ENCODE measurements around the gene POM121.
"Not testable (repeated sequence)": the region's sequence is repeated elsewhere in the genome, so short reads cannot be mapped to it uniquely, and the experiment has no call there.

Gene POM121

DNA sequence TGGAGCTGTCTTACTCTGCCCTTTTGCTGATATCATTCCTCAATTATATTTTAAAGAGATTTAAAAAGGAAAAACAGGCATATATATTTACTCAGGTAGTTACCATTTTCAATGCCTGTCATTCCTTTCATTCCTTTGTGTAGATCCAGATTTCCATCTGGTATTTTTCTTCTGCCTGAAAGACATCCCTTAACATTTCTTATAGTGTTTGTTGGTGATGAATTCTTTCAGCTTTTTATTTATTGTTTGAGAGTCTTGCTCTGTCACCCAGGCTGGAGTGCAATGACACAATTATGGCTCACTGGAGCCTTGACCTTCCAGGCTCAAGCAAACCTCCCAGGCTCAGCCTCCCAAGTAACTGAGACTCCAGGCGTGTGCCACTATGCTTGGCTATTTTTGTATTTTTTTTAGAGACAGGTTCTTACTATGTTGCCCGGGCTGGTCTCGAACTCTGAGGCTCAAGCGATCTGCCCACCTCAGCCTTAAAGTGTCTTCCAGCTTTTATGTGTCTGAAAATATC, 5.6 kb upstream of the POM121 start:
- no peak for DNase-seq (ENCODE audit: low read depth)
- no peak overlapping the region for H3K4me3 ChIP-seq (ENCODE audit: low read depth, low read length)
- in situ Hi-C loops (cut with HindIII; ENCODE audit: low sequenced_read_pairs) = no loop called here
- TF ChIP-seq, protein P1, sequence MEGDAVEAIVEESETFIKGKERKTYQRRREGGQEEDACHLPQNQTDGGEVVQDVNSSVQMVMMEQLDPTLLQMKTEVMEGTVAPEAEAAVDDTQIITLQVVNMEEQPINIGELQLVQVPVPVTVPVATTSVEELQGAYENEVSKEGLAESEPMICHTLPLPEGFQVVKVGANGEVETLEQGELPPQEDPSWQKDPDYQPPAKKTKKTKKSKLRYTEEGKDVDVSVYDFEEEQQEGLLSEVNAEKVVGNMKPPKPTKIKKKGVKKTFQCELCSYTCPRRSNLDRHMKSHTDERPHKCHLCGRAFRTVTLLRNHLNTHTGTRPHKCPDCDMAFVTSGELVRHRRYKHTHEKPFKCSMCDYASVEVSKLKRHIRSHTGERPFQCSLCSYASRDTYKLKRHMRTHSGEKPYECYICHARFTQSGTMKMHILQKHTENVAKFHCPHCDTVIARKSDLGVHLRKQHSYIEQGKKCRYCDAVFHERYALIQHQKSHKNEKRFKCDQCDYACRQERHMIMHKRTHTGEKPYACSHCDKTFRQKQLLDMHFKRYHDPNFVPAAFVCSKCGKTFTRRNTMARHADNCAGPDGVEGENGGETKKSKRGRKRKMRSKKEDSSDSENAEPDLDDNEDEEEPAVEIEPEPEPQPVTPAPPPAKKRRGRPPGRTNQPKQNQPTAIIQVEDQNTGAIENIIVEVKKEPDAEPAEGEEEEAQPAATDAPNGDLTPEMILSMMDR (IDR thresholded peaks at IDR 0.05; ENCODE audit: low read depth, low read length, missing control alignments) = no peak

DNA sequence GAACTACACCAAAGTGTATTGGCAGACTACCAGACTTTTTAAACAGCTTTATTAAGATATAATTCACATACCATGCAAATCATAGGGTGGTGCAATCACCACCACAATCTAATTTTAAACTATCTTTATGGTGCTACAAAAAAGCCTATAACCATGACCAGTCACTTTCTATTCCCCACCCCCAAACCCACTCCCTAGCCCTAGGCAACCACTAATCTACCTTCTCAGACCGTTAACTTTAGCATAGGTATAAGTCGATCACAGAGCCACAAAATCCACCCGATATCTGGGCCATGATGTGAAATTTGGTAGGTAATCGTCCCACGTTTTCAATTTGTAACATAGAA, 536 bp upstream of the POM121 start:
- TF ChIP-seq, protein P1 (IDR thresholded peaks at IDR 0.05; ENCODE audit: low read depth, low read length, missing control alignments) = no peak
- no peak for DNase-seq (ENCODE audit: low read depth)
- in situ Hi-C loops (cut with HindIII; ENCODE audit: low sequenced_read_pairs) = no loop called here

DNA sequence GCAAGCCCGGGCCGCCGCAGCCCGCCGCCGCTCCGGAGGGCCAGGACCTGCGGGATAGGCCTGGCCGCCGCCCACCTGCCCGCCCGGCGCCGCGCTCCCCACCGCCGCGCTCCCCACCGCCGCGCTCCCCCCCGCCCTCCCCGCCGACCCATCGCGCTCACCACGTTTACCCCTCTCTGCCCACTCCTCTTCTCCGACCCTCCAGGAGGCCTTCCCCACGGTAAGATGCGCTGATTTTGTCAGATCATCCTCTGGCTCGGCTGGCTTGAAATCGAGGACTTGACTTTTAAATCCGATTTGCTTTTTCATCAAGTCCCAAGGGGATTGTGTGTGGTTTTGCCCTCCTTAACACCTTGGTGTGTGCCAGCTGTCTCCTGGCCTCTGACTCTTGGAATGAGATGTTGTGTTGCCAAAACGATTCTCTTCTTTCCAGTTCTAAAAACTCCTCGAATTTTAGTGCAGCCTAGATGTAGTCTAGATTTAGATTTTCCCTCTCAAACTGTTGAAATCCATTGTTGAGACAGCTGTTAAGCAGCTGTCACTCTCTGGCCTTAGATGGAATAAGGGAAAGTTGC, 738 bp downstream of the POM121 start:
- peak overlapping the region; percentile 76 for H3K4me3 ChIP-seq (ENCODE audit: low read depth, low read length)
- in situ Hi-C loops (cut with HindIII; ENCODE audit: low sequenced_read_pairs) = no loop called here
- TF ChIP-seq, protein P1 (IDR thresholded peaks at IDR 0.05; ENCODE audit: low read depth, low read length, missing control alignments) = no peak
- DNase-seq (ENCODE audit: low read depth) = no peak

More for the DNA sequence above, 536 bp upstream of the POM121 start:
- peak overlapping the region; percentile 76 for H3K4me3 ChIP-seq (ENCODE audit: low read depth, low read length)

DNA sequence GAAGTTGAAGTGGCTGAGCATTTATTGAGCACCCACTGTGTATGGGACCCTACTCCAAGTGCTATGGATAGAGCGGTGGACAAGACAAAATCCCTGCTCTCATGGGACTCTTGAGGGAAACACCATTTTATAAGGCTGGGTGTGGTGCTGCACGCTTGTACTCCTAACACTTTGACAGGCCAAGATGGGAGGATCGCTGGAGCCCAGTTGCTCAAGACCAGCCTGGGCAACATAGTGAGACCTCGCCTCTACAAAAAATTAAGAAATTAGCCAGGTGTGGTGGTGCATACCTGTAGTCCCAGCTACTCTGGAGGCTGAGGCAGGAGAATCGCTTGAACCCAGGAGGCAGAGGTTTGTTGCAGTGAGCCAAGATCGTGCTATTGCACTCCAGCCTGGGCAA, 2.9 kb downstream of the POM121 start:
- H3K4me3 ChIP-seq (ENCODE audit: low read depth, low read length); DNase-seq (ENCODE audit: low read depth); in situ Hi-C loops (cut with HindIII; ENCODE audit: low sequenced_read_pairs): not testable (repeated sequence)

DNA sequence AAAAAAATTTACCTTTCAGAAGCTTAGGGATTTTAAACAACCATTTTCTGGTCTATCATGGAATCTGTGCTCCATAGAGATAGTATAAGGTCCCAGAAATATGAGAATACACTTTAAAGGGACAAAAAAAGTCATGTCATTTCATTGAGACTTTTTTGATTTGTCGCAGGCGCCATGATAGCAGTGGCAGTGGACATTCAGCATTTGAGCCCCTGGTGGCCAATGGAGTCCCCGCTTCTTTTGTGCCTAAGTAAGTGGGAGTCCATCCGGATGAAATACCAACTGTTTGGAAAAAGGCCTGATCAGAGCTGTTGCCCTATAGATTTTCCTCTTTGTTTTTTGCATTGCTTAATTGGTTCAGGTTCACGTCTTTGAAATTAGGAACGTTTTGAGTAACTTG, 3.3 kb downstream of the POM121 start:
- DNase-seq (ENCODE audit: low read depth); H3K4me3 ChIP-seq (ENCODE audit: low read depth, low read length); in situ Hi-C loops (cut with HindIII; ENCODE audit: low sequenced_read_pairs): not testable (repeated sequence)

DNA sequence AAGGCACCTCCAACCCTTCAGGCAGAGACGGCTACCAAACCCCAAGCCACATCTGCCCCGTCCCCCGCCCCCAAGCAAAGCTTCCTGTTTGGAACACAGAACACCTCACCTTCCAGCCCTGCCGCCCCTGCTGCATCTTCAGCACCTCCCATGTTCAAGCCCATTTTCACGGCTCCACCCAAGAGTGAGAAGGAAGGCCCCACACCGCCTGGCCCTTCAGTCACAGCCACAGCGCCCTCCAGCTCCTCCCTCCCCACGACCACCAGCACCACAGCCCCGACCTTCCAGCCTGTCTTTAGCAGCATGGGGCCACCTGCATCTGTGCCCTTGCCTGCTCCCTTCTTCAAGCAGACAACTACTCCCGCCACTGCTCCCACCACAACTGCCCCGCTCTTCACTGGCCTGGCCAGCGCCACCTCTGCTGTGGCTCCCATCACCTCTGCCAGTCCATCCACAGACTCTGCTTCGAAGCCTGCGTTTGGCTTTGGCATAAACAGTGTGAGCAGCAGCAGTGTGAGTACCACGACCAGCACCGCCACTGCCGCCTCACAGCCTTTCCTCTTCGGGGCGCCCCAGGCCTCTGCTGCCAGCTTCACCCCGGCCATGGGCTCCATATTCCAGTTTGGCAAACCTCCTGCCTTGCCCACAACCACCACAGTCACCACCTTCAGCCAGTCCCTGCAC, 17.3 kb downstream of the POM121 start:
- H3K4me3 ChIP-seq (ENCODE audit: low read depth, low read length); DNase-seq (ENCODE audit: low read depth); in situ Hi-C loops (cut with HindIII; ENCODE audit: low sequenced_read_pairs): not testable (repeated sequence)

DNA sequence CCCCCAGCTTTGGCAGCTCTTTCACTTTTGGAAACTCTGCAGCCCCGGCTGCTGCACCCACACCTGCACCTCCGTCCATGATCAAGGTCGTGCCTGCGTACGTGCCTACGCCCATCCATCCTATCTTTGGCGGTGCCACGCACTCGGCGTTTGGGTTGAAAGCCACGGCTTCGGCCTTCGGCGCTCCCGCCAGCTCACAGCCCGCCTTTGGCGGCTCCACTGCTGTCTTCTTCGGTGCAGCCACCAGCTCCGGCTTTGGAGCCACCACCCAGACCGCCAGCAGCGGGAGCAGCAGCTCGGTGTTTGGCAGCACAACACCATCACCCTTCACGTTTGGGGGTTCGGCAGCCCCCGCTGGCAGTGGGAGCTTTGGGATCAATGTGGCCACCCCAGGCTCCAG, 18.1 kb downstream of the POM121 start:
- H3K4me3 ChIP-seq (ENCODE audit: low read depth, low read length); in situ Hi-C loops (cut with HindIII; ENCODE audit: low sequenced_read_pairs); DNase-seq (ENCODE audit: low read depth): not testable (repeated sequence)

DNA sequence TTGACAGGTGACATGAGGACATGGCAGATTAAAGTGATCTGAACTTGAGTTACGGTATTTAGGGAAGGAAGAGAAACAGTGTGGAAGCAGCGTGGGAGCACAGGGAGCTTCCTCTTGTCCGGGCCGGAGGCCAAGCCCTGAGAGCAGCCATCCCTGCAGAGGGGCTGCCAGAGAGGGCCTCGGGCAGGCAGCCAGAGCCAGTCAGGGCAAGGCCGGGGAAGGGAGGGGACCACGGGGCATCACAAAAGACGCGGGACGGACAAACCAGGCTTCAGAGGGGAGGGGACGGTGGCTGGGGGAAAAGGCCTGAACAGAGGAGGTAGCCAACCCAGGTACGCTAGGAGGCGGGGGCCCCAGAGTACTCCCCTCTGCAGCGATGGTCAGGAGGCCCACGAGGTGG, 20.0 kb downstream of the POM121 start:
- H3K4me3 ChIP-seq (ENCODE audit: low read depth, low read length); in situ Hi-C loops (cut with HindIII; ENCODE audit: low sequenced_read_pairs); DNase-seq (ENCODE audit: low read depth): not testable (repeated sequence)

DNA sequence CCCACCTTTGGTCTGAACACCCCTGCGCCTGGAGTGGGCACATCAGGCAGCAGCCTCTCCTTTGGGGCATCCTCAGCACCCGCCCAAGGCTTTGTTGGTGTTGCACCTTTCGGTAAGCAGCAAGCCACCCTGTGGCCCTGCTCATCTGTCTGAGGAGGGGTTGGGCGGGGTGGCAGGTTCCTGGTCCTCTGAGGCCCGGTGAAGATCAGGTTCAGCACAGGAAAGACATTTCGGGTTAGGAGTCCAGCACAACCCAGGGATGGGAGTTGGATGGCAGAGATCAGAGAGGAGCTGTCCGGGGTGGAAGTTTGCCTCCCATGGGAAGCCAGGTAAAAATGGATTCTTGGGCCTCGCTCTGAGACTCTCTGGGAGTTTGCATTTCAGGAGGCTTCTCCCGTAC, 20.7 kb downstream of the POM121 start:
- H3K4me3 ChIP-seq (ENCODE audit: low read depth, low read length); in situ Hi-C loops (cut with HindIII; ENCODE audit: low sequenced_read_pairs); DNase-seq (ENCODE audit: low read depth): not testable (repeated sequence)

DNA sequence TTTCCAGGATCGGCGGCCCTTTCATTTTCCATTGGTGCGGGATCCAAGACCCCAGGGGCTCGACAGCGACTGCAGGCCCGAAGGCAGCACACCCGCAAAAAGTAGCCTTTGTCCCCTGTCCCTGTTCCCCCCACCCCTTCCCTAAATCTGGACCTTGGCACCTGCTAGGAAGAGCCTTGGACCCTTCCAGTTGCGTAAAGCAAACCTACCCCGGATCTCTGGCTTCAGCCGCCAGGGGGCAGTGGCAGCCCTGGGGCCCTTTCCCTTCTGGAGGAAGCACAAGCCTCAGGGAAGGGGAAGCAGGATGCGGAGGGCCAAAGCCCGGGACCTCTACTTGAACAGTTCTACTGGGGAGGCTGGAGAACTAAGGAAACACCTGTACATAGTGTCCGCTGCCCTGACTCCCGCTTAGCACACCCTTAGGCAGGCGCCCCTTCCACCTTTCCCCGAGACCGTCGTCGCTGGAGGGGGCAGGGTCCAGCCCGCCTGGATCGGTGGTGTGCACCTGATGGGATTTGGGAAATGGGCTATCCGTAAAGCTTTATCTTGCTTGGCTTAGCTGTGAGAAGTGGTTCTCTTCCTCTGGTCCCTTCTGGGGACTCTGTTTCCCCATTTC, 21.3 kb downstream of the POM121 start:
- H3K4me3 ChIP-seq (ENCODE audit: low read depth, low read length); in situ Hi-C loops (cut with HindIII; ENCODE audit: low sequenced_read_pairs); DNase-seq (ENCODE audit: low read depth): not testable (repeated sequence)

DNA sequence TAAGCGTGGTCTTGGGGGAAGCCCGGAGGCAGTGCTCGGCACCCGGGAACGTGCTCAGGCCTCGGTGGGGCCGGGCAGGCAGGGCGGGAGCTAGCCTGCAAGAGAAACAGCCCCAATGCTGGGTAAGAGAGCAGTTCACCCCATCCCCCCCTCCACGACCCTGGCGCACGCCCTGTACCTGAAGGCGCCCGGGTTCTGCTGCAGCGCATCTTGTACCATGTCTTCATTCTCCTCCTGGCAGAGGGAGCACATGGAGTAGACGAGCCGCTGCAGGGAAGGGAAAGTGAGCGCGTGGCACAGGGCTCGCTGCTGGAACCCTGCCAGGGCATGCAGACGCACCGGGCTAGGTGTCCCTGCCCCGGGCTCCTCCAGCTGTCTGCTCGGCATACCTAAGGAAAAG, 23.8 kb downstream of the POM121 start:
- H3K4me3 ChIP-seq (ENCODE audit: low read depth, low read length); DNase-seq (ENCODE audit: low read depth); in situ Hi-C loops (cut with HindIII; ENCODE audit: low sequenced_read_pairs): not testable (repeated sequence)

DNA sequence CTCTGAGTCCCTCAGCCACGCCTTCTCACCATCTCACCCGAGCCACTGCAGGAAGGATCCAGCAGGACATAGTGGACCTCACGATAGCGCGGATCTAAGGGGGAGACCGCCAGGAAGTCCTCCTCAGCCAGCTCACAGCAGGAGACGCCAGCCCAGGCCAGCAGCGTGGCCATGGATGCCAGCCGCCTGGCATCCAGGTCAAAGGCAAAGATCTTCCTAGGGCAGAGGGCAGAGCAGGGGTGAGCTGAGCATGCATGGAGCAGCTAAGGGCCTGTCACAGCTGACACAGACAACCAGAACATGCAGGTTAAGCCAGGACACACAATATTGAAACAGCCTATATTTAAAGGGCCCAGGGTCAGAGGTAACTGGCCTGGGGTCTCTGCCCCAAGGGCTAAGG, 24.4 kb downstream of the POM121 start:
- in situ Hi-C loops (cut with HindIII; ENCODE audit: low sequenced_read_pairs); H3K4me3 ChIP-seq (ENCODE audit: low read depth, low read length); DNase-seq (ENCODE audit: low read depth): not testable (repeated sequence)

DNA sequence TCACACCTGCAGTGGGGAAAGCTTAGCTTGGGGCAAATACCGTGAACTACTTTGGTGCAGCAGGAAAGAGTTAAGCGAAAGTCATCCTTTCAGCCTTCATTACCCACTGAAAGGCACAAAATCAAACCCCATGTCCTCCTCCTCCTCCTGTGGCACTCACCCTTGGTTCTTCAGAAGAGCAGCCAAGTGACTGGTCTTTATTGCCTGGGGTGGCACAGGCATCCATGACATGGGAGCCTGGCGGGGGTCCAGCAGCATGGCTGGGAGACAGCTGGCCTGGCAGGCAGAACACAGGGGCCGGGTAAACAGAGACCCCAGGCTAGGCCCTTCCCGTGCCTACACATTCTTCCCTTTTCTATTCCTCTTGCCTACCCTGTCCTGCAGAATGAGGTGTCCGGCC, 24.8 kb downstream of the POM121 start:
- DNase-seq (ENCODE audit: low read depth); H3K4me3 ChIP-seq (ENCODE audit: low read depth, low read length); in situ Hi-C loops (cut with HindIII; ENCODE audit: low sequenced_read_pairs): not testable (repeated sequence)

DNA sequence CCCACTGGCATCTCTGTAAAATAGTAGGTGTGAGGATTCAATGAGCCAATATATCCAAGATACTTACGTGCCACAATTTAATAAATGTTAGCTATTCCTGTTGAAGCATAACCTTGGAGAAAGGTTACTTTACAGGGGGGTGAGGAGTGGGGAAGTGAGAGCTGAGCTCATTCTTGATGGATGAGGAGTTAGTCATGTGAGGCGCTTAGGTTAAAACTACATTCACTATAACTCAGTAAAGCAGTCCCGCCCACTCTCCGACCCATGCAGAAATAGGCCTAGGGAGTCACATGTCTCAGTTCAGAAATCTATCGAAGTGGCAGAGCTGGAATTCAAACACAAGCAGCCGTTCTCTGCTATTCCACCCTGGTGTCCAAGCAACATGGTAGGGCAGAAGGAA, 25.5 kb downstream of the POM121 start:
- in situ Hi-C loops (cut with HindIII; ENCODE audit: low sequenced_read_pairs); DNase-seq (ENCODE audit: low read depth); H3K4me3 ChIP-seq (ENCODE audit: low read depth, low read length): not testable (repeated sequence)
